Cardiac muscle cell (in vitro differentiated cells and primary cell): Measurements from ENCODE around the gene CACNA2D3. TPM values are rescaled to one million over a fixed set of nuclear protein-coding genes. Genes with fewer than 3 reads are reported as not detected.

Source experiments
- DNase-seq, 2 donors: peaks; one replicate each; pipeline versions ENCODE4 v3.0.0 to v3.0.0-alpha.2; 2010 to 2017; ENCODE audit warnings: low read depth in 1 of 2, low spot score in 1 of 2
- H3K27ac ChIP-seq: fragments of 200-600 bp; sonication (generic); 2 replicates; pipeline ENCODE4 v1.5.1; 2016
- H3K27me3 ChIP-seq: fragments of 200-600 bp; sonication (generic); 2 replicates; pipeline ENCODE4 v1.6.0; 2016; ENCODE audit warnings: control low read depth
- H3K36me3 ChIP-seq: fragments of 200-600 bp; sonication (generic); 2 replicates; pipeline ENCODE4 v1.5.1; 2016; ENCODE audit warnings: control low read depth
- H3K4me1 ChIP-seq: fragments of 200-600 bp; sonication (generic); 2 replicates; pipeline ENCODE4 v1.8.1; 2017; ENCODE audit warnings: low read depth, mild to moderate bottlenecking, mixed run types
- H3K4me3 ChIP-seq: fragments of 200-600 bp; sonication (generic); 2 replicates; pipeline ENCODE4 v1.5.1; 2016; ENCODE audit warnings: mild to moderate bottlenecking
- H3K9me3 ChIP-seq: fragments of 200-600 bp; sonication (generic); 2 replicates; pipeline ENCODE4 v1.5.1; 2017; ENCODE audit warnings: low read depth, mild to moderate bottlenecking, control low read depth
- polyA plus RNA-seq: library from polyadenylated mRNA; unstranded; fragments of >200 nt; fragmentation: Nextera tagmentation; extraction: Ambion mirVana; gene quantifications from 2 replicates; pipeline ENCODE4 v1.2.1, GENCODE V29; 2016
- total RNA-seq: library from RNA; depleted of rRNA; stranded (reverse); fragments of >200 nt; gene quantifications from 2 replicates; pipeline ENCODE4 v1.2.3, GENCODE V29; 2016
- TF ChIP-seq, protein P1 (sequence below): IDR thresholded peaks from 2 replicates; pipeline ENCODE4 v1.5.1; 2012; ENCODE audit warnings: low read depth, mild to moderate bottlenecking, low read length

Gene CACNA2D3
- total and polyA plus RNA-seq, 2 experiments from 2014 or later, result 0.45 to 0.59 TPM

DNA sequence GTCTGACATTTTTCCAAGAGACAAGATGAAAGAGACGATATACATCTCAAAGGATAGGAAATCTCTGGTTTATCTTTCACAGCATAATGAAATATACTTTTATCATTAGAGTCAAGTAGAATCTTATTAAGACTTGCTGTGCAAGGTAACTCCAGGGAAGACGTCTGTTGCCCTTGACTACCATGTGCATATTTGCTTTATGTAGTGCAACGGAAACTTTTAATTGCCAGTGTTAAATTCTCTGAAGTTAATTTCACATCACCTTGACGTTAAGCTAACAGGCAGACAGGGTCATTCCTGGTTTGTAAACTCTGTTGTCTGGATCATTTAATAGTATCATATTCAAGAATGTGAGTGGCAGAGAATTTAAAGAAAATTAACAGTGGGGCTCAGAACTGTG, 722.7 kb downstream of the CACNA2D3 start:
- TF ChIP-seq, protein P1, sequence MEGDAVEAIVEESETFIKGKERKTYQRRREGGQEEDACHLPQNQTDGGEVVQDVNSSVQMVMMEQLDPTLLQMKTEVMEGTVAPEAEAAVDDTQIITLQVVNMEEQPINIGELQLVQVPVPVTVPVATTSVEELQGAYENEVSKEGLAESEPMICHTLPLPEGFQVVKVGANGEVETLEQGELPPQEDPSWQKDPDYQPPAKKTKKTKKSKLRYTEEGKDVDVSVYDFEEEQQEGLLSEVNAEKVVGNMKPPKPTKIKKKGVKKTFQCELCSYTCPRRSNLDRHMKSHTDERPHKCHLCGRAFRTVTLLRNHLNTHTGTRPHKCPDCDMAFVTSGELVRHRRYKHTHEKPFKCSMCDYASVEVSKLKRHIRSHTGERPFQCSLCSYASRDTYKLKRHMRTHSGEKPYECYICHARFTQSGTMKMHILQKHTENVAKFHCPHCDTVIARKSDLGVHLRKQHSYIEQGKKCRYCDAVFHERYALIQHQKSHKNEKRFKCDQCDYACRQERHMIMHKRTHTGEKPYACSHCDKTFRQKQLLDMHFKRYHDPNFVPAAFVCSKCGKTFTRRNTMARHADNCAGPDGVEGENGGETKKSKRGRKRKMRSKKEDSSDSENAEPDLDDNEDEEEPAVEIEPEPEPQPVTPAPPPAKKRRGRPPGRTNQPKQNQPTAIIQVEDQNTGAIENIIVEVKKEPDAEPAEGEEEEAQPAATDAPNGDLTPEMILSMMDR, result no peak
- H3K27me3 ChIP-seq, result no peaks in the 10 kb centered on the region
- no peak overlapping the region for H3K27ac ChIP-seq

DNA sequence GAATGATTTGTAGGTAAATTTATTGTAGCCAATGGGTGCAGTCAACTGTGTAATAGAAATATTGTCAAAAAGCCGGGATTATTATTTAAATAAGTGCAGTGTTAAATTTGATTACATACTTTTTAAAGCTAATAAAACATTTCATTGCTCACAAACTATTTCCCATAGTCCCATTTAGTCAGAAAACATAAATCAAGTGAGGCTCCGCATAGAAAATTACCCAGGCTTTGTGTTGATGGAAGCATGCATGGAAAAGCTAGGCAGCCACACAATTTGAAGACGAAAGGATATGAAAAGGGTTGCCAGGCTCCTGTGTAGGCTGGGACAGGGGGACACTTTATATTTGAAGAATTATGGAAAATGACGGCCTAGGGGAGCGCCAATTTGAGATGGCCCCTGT, 723.2 kb downstream of the CACNA2D3 start:
- no peak overlapping the region for H3K4me3 ChIP-seq
- DNase-seq, result no peak
- H3K36me3 ChIP-seq, result no peaks in the 10 kb centered on the region
- TF ChIP-seq, protein P1, result no peak
- H3K27ac ChIP-seq, result no peak overlapping the region
- no peaks in the 10 kb centered on the region for H3K27me3 ChIP-seq
- H3K9me3 ChIP-seq, result no peaks in the 10 kb centered on the region
- H3K4me1 ChIP-seq, result no peaks in the 10 kb centered on the region

More for the DNA sequence above, 722.7 kb downstream of the CACNA2D3 start:
- Histone ChIP-seq H3K4me3 (no peak overlapping the region), H3K36me3 (no peaks in the 10 kb centered on the region), H3K4me1 (no peaks in the 10 kb centered on the region), H3K9me3 (no peaks in the 10 kb centered on the region)
- DNase-seq, result no peak

DNA sequence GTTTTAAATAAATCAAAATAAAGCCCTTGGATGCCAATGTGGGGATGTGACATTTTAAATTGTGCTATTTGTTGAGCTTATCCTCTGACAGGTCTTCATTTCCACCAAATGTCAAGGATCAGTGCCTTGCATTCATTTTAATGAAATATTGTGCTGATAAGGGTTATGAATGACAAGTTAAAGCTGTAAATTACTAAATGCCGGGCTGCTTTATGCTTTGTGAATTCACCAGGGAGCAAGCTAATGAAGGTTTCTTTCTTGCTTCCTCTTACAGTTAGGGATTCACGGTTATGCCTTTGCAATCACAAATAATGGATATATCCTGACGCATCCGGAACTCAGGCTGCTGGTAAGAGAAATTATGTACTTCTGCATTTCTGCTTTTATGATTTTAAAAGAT, 723.8 kb downstream of the CACNA2D3 start:
- no peaks in the 10 kb centered on the region for H3K27me3 ChIP-seq
- H3K27ac ChIP-seq, result no peak overlapping the region
- TF ChIP-seq, protein P1, result no peak
- no peaks in the 10 kb centered on the region for H3K9me3 ChIP-seq
- no peak for DNase-seq
- no peaks in the 10 kb centered on the region for H3K36me3 ChIP-seq
- no peaks in the 10 kb centered on the region for H3K4me1 ChIP-seq
- H3K4me3 ChIP-seq, result no peak overlapping the region

DNA sequence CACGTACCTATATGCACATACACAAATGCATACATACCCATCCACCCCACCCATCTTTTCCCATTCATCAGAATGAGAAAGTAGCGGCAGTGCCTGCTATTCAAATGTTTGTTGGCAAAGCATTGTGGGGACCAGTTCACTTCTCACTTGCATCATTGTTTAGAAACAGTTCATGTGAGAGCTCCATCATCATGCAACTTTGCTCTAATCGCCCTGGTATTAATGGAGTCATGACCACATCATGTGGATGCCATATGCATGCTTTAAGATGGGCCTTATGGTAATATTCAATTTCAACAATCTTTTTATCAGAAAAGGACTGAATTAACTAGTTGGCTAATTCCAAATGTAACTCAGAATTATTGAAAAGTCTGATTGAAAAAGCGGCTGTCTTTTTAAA, 725.0 kb downstream of the CACNA2D3 start:
- TF ChIP-seq, protein P1, result no peak
- no peak overlapping the region for H3K4me3 ChIP-seq
- H3K27ac ChIP-seq, result no peak overlapping the region
- H3K4me1 ChIP-seq, result no peaks in the 10 kb centered on the region
- no peaks in the 10 kb centered on the region for H3K27me3 ChIP-seq
- no peaks in the 10 kb centered on the region for H3K9me3 ChIP-seq
- DNase-seq, result no peak
- H3K36me3 ChIP-seq, result no peaks in the 10 kb centered on the region

DNA sequence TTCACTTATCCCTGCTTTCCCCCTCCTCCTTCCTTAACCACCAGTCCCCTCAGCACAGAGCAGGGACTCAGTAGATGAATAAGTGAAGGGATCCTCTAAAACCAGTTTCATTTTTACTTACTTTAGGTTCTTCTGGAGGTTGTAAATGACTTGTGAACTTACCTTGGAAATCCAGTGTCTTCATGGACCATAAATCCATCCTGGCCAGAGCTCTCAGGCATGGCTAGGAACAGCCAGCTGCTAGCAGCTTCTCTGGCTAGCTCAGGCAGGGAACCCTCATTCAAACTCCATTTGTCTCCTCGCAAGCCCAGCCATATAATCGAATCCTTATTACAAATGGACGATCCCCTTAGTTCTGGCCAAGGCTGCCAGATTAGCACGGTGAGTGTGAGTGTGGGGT, 727.0 kb downstream of the CACNA2D3 start:
- Histone ChIP-seq H3K27ac (no peak overlapping the region), H3K9me3 (no peaks in the 10 kb centered on the region), H3K36me3 (no peaks in the 10 kb centered on the region), H3K4me1 (no peaks in the 10 kb centered on the region), H3K4me3 (no peak overlapping the region), H3K27me3 (no peaks in the 10 kb centered on the region)
- no peak for DNase-seq
- TF ChIP-seq, protein P1, result no peak
